ENCODE data around the gene SETBP1.

- TF ChIP-seq CTCF (IDR thresholded peaks at IDR 0.05; ENCODE audit: low read length) (no peak), EZH2 (IDR thresholded peaks at IDR 0.05; ENCODE audit: borderline replicate concordance, low read length) (no peak)
Measured at GRCh38 chr18:44958455-44958854, 277.8 kb downstream of the SETBP1 start.
